SKM-1 treated with dmso at 0.1 percent for 144 hours (cell line): ENCODE results near the gene MYO1H.
A peak's percentile ranks its signal among the peaks of the same experiment; 100 is the strongest.

ENCODE experiments used
- DNase-seq: peaks from one replicate; lab custom pipeline; 2025; ENCODE audit not compliant: unreplicated experiment; lab: John Stamatoyannopoulos, UW

MYO1H gene

GRCh38 chr12:109445191-109445609 lies 97.5 kb downstream of the MYO1H start:
- no peak for DNase-seq

GRCh38 chr12:109446869-109447268 lies 99.2 kb downstream of the MYO1H start:
- no peak for DNase-seq

GRCh38 chr12:109447482-109447881 lies 99.8 kb downstream of the MYO1H start:
- no peak for DNase-seq

GRCh38 chr12:109448272-109448671 lies 100.6 kb downstream of the MYO1H start:
- DNase-seq = no peak

GRCh38 chr12:109448707-109449390 lies 101.1 kb downstream of the MYO1H start:
- no peak for DNase-seq

GRCh38 chr12:109449845-109450532 lies 102.3 kb downstream of the MYO1H start:
- no peak for DNase-seq

- peak; percentile 8 for DNase-seq
Observed at GRCh38 chr12:109450980-109451379, 103.3 kb downstream of the MYO1H start.

- no peak for DNase-seq
Observed at GRCh38 chr12:109451400-109451799, 103.7 kb downstream of the MYO1H start.

GRCh38 chr12:109452489-109452888 lies 104.8 kb downstream of the MYO1H start:
- DNase-seq = no peak

GRCh38 chr12:109455706-109456105 lies 108.0 kb downstream of the MYO1H start:
- DNase-seq = no peak

- DNase-seq = no peak
Observed at GRCh38 chr12:109458086-109458485, 110.4 kb downstream of the MYO1H start.

- no peak for DNase-seq
Observed at GRCh38 chr12:109458771-109459208, 111.1 kb downstream of the MYO1H start.

- no peak for DNase-seq
Observed at GRCh38 chr12:109459247-109459646, 111.5 kb downstream of the MYO1H start.

- DNase-seq = no peak
Observed at GRCh38 chr12:109460538-109460937, 112.8 kb downstream of the MYO1H start.

GRCh38 chr12:109461049-109461845 lies 113.5 kb downstream of the MYO1H start:
- peak; percentile 52 for DNase-seq

- DNase-seq = no peak
Observed at GRCh38 chr12:109461846-109462756, 114.4 kb downstream of the MYO1H start.

- DNase-seq = no peak
Observed at GRCh38 chr12:109462868-109463692, 115.4 kb downstream of the MYO1H start.

- no peak for DNase-seq
Observed at GRCh38 chr12:109463756-109464155, 116.1 kb downstream of the MYO1H start.

- DNase-seq = no peak
Observed at GRCh38 chr12:109464642-109465351, 117.1 kb downstream of the MYO1H start.
